HUES48 (cell line): Measurements from ENCODE around the gene RANBP9.

Experiments
- H3K27ac ChIP-seq: one replicate; pipeline ENCODE4 v1.7.0; 2013; ENCODE audit warnings: low read depth, low read length, inconsistent platforms
- H3K27me3 ChIP-seq: 2 replicates; pipeline ENCODE4 v1.6.1; 2013; ENCODE audit warnings: mild to moderate bottlenecking, low read length; ENCODE audit not compliant: control insufficient read depth, insufficient read depth
- H3K36me3 ChIP-seq: 2 replicates; pipeline ENCODE4 v1.6.1; 2013; ENCODE audit warnings: low read length; ENCODE audit not compliant: control insufficient read depth, insufficient read depth
- H3K4me1 ChIP-seq: 2 replicates; pipeline ENCODE4 v1.6.1; 2013; ENCODE audit warnings: mild to moderate bottlenecking, low read length; ENCODE audit not compliant: control insufficient read depth, insufficient read depth
- H3K4me3 ChIP-seq: 2 replicates; pipeline ENCODE4 v1.5.1; 2013; ENCODE audit warnings: mild to moderate bottlenecking, low read depth, low read length
- H3K9ac ChIP-seq: 2 replicates; pipeline ENCODE4 v1.6.1; 2013; ENCODE audit warnings: mild to moderate bottlenecking, low read depth, low read length, moderate library complexity
- H3K9me3 ChIP-seq: 2 replicates; pipeline ENCODE4 v1.6.1; 2013; ENCODE audit warnings: low read length; ENCODE audit not compliant: control insufficient read depth, insufficient read depth

Gene RANBP9

GRCh38 chr6:13729891-13730290 is 18.3 kb upstream of the RANBP9 start:
- Histone ChIP-seq H3K4me3 (no peak overlapping the region), H3K27me3 (no peaks in the 10 kb centered on the region), H3K36me3 (no peaks in the 10 kb centered on the region), H3K9ac (no peak overlapping the region), H3K9me3 (no peaks in the 10 kb centered on the region), H3K4me1 (peaks cover 12% of the 10 kb centered on the region), H3K27ac (no peak overlapping the region)

- Histone ChIP-seq H3K4me3 (no peak overlapping the region), H3K4me1 (no peaks in the 10 kb centered on the region), H3K27ac (no peak overlapping the region), H3K9ac (no peak overlapping the region), H3K27me3 (no peaks in the 10 kb centered on the region), H3K36me3 (no peaks in the 10 kb centered on the region), H3K9me3 (no peaks in the 10 kb centered on the region)
Observed at GRCh38 chr6:13725570-13725969, 13.9 kb upstream of the RANBP9 start.

GRCh38 chr6:13725052-13725451 is 13.4 kb upstream of the RANBP9 start:
- H3K27me3 ChIP-seq, result no peaks in the 10 kb centered on the region
- H3K27ac ChIP-seq, result no peak overlapping the region
- H3K4me3 ChIP-seq, result no peak overlapping the region
- no peaks in the 10 kb centered on the region for H3K9me3 ChIP-seq
- H3K4me1 ChIP-seq, result no peaks in the 10 kb centered on the region
- no peak overlapping the region for H3K9ac ChIP-seq
- no peaks in the 10 kb centered on the region for H3K36me3 ChIP-seq

- no peaks in the 10 kb centered on the region for H3K4me1 ChIP-seq
- no peak overlapping the region for H3K27ac ChIP-seq
- H3K36me3 ChIP-seq, result no peaks in the 10 kb centered on the region
- no peak overlapping the region for H3K4me3 ChIP-seq
- no peaks in the 10 kb centered on the region for H3K27me3 ChIP-seq
- H3K9me3 ChIP-seq, result no peaks in the 10 kb centered on the region
- H3K9ac ChIP-seq, result no peak overlapping the region
Observed at GRCh38 chr6:13724182-13724581, 12.5 kb upstream of the RANBP9 start.

GRCh38 chr6:13722880-13723279 is 11.2 kb upstream of the RANBP9 start:
- no peaks in the 10 kb centered on the region for H3K36me3 ChIP-seq
- no peak overlapping the region for H3K9ac ChIP-seq
- no peak overlapping the region for H3K27ac ChIP-seq
- no peaks in the 10 kb centered on the region for H3K9me3 ChIP-seq
- no peak overlapping the region for H3K4me3 ChIP-seq
- no peaks in the 10 kb centered on the region for H3K4me1 ChIP-seq
- H3K27me3 ChIP-seq, result no peaks in the 10 kb centered on the region

GRCh38 chr6:13718123-13718458 is 6.5 kb upstream of the RANBP9 start:
- Histone ChIP-seq H3K9ac (no peak overlapping the region), H3K4me3 (no peak overlapping the region), H3K36me3 (no peaks in the 10 kb centered on the region), H3K4me1 (no peaks in the 10 kb centered on the region), H3K27ac (no peak overlapping the region), H3K27me3 (no peaks in the 10 kb centered on the region), H3K9me3 (no peaks in the 10 kb centered on the region)

GRCh38 chr6:13716955-13717295 is 5.3 kb upstream of the RANBP9 start:
- H3K27ac ChIP-seq, result no peak overlapping the region

GRCh38 chr6:13716225-13716954 is 4.8 kb upstream of the RANBP9 start:
- Histone ChIP-seq H3K9ac (no peak overlapping the region), H3K4me1 (peaks cover 5% of the 10 kb centered on the region; the same call in 1 of the 2 replicates), H3K27me3 (no peaks in the 10 kb centered on the region), H3K4me3 (no peak overlapping the region), H3K27ac (no peak overlapping the region), H3K9me3 (no peaks in the 10 kb centered on the region), H3K36me3 (no peaks in the 10 kb centered on the region)

More at GRCh38 chr6:13716955-13717295, 5.3 kb upstream of the RANBP9 start:
- Histone ChIP-seq H3K4me1 (peaks cover 5% of the 10 kb centered on the region; the same call in 1 of the 2 replicates), H3K9me3 (no peaks in the 10 kb centered on the region), H3K9ac (no peak overlapping the region), H3K36me3 (no peaks in the 10 kb centered on the region), H3K27me3 (no peaks in the 10 kb centered on the region), H3K4me3 (no peak overlapping the region)

GRCh38 chr6:13715444-13715883 is 3.8 kb upstream of the RANBP9 start:
- Histone ChIP-seq H3K4me3 (no peak overlapping the region), H3K27me3 (no peaks in the 10 kb centered on the region), H3K36me3 (no peaks in the 10 kb centered on the region), H3K4me1 (peaks cover 5% of the 10 kb centered on the region; the same call in 1 of the 2 replicates), H3K9me3 (no peaks in the 10 kb centered on the region), H3K9ac (no peak overlapping the region), H3K27ac (no peak overlapping the region)

- peak overlapping the region; percentile 94 for H3K27ac ChIP-seq
- H3K9ac ChIP-seq, result peak overlapping the region; percentile 89
- H3K4me1 ChIP-seq, result peaks cover 25% of the 10 kb centered on the region
- no peaks in the 10 kb centered on the region for H3K36me3 ChIP-seq
- H3K4me3 ChIP-seq, result peak overlapping the region; percentile 76
- H3K27me3 ChIP-seq, result no peaks in the 10 kb centered on the region
- H3K9me3 ChIP-seq, result no peaks in the 10 kb centered on the region
Observed at GRCh38 chr6:13712599-13712898, 914 bp upstream of the RANBP9 start.

- peaks cover 25% of the 10 kb centered on the region for H3K4me1 ChIP-seq
- H3K9ac ChIP-seq, result peak overlapping the region; percentile 56; the same call in 1 of the 2 replicates
- no peaks in the 10 kb centered on the region for H3K27me3 ChIP-seq
- no peaks in the 10 kb centered on the region for H3K36me3 ChIP-seq
- peak overlapping the region; percentile 76; the same call in 1 of the 2 replicates for H3K4me3 ChIP-seq
- H3K27ac ChIP-seq, result peak overlapping the region; percentile 87
- no peaks in the 10 kb centered on the region for H3K9me3 ChIP-seq
Observed at GRCh38 chr6:13711324-13711732, 307 bp downstream of the RANBP9 start.
